Uterus (tissue), 2 donors: ENCODE measurements around the gene TARP.

Source experiments
- CTCF ChIP-seq, 4 experiments: fragments of 200-600 bp in 2 of 4; fragments of 450-650 bp in 2 of 4; sonication (generic) in 2 of 4; IDR thresholded peaks; one replicate each; pipeline ENCODE4 v1.5.1; 2016 to 2019; ENCODE audit warnings: antibody characterized with exemption in 4 of 4, mild to moderate bottlenecking in 2 of 4, moderate library complexity in 1 of 4
- POLR2A ChIP-seq, 2 donors: fragments of 450-650 bp; IDR thresholded peaks; one replicate each; pipeline ENCODE4 v1.6.1; 2016; ENCODE audit warnings: antibody characterized with exemption in 2 of 2, mild to moderate bottlenecking in 1 of 2, moderate library complexity in 1 of 2

DNA sequence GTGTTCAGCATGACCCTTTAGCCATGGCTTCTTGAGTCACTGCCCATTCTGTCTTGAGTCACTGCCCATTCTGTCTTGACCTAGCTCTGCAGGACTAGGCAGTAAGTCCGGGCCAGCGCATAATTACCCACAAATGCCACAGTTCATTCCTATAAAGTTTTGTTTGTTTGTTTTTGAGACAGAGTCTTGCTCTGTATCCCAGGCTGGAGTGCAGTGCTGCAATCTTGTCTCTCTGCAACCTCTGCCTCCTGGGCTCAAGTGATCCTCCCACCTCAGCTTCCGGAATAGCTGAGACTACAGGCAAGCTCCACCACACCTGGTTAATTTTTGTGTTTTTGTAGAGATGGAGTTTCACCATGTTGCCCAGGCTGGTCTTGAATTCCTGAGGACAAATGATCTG lies 32.7 kb upstream of the TARP start:
- no peak for TF ChIP-seq CTCF (IDR thresholded peaks at IDR 0.05)
- no peak for TF ChIP-seq POLR2A (IDR thresholded peaks at IDR 0.05)
